Karpas-422 (cell line): ENCODE results near the gene OSR1. TPM values are rescaled to one million over a fixed set of nuclear protein-coding genes. Genes with fewer than 3 reads are reported as not detected.

Experiments used
- DNase-seq: peaks from one replicate; pipeline ENCODE4 v3.0.0-alpha.2; 2015
- H2AFZ ChIP-seq: fragments of 200-600 bp; sonication (generic); 2 replicates; pipeline ENCODE4 v1.6.1; 2014; ENCODE audit warnings: antibody characterized with exemption, low read length, mixed read lengths
- H3K27ac ChIP-seq: fragments of 200-600 bp; sonication (generic); 2 replicates; pipeline ENCODE4 v1.5.1; 2014; ENCODE audit warnings: mild to moderate bottlenecking, low read length, moderate library complexity
- H3K27me3 ChIP-seq: fragments of 200-600 bp; sonication (generic); 2 replicates; pipeline ENCODE4 v1.6.1; 2014; ENCODE audit warnings: low read length, mixed read lengths
- H3K36me3 ChIP-seq: fragments of 200-600 bp; sonication (generic); 2 replicates; pipeline ENCODE4 v1.6.1; 2014; ENCODE audit warnings: low read length, mixed read lengths; ENCODE audit not compliant: insufficient read depth
- H3K4me1 ChIP-seq: fragments of 200-600 bp; sonication (generic); 2 replicates; pipeline ENCODE4 v1.6.1; 2014; ENCODE audit warnings: mild to moderate bottlenecking, low read length, mixed read lengths
- H3K4me2 ChIP-seq: fragments of 200-600 bp; sonication (generic); 2 replicates; pipeline ENCODE4 v1.6.1; 2014; ENCODE audit warnings: low read length, low read depth, mild to moderate bottlenecking; ENCODE audit not compliant: poor library complexity, severe bottlenecking
- H3K4me3 ChIP-seq: fragments of 200-600 bp; sonication (generic); 2 replicates; pipeline ENCODE4 v1.5.1; 2014; ENCODE audit warnings: mild to moderate bottlenecking, antibody characterized with exemption, low read length, mixed read lengths
- H3K79me2 ChIP-seq: fragments of 200-600 bp; sonication (generic); 2 replicates; pipeline ENCODE4 v1.6.1; 2014; ENCODE audit warnings: mild to moderate bottlenecking, low read length, mixed read lengths
- H3K9ac ChIP-seq: fragments of 200-600 bp; sonication (generic); 2 replicates; pipeline ENCODE4 v1.6.0; 2014; ENCODE audit warnings: low read length
- H3K9me2 ChIP-seq: fragments of 200-600 bp; sonication (generic), shearing (Covaris generic); replicated peaks from 2 replicates; pipeline ENCODE4 v1.6.0; 2014; ENCODE audit warnings: mild to moderate bottlenecking, low read length, moderate library complexity; ENCODE audit not compliant: insufficient read depth
- H3K9me3 ChIP-seq: fragments of 300-700, 200-600 bp; sonication (generic); 2 replicates; pipeline ENCODE4 v1.6.1; 2014; ENCODE audit warnings: low read length, mixed read lengths
- H4K20me1 ChIP-seq: fragments of 200-600 bp; sonication (generic); 2 replicates; pipeline ENCODE4 v1.6.1; 2014; ENCODE audit warnings: mild to moderate bottlenecking, antibody characterized with exemption, low read length, low read depth; ENCODE audit not compliant: insufficient read depth
- total RNA-seq: library from RNA; depleted of rRNA; stranded (reverse); fragments of >200 nt; shearing (Covaris generic); gene quantifications from 2 replicates; pipeline ENCODE4 v1.2.3, GENCODE V29; 2014; ENCODE audit warnings: low replicate concordance

OSR1 gene
- total RNA-seq, 1 experiment from 2014 or later, result not detected

GRCh38 chr2:19362094-19362754 lies 3.8 kb upstream of the OSR1 start:
- no peaks in the 10 kb centered on the region for H4K20me1 ChIP-seq
- H3K4me3 ChIP-seq, result peak overlapping the region; percentile 49
- no peaks in the 10 kb centered on the region for H3K79me2 ChIP-seq
- peak overlapping the region; percentile 34; the same call in 1 of the 2 replicates for H2AFZ ChIP-seq
- H3K27me3 ChIP-seq, result no peaks in the 10 kb centered on the region
- peaks cover 10% of the 10 kb centered on the region for H3K4me1 ChIP-seq
- DNase-seq, result no peak
- no peaks in the 10 kb centered on the region for H3K36me3 ChIP-seq
- H3K4me2 ChIP-seq, result peak overlapping the region; percentile 51
- peak overlapping the region; percentile 27 for H3K9ac ChIP-seq
- H3K27ac ChIP-seq, result no peak overlapping the region
- no peaks in the 10 kb centered on the region for H3K9me2 ChIP-seq
- H3K9me3 ChIP-seq, result no peaks in the 10 kb centered on the region

GRCh38 chr2:19361325-19361990 lies 3.0 kb upstream of the OSR1 start:
- H3K4me3 ChIP-seq, result no peak overlapping the region
- H3K4me2 ChIP-seq, result peak overlapping the region; percentile 51
- no peaks in the 10 kb centered on the region for H3K27me3 ChIP-seq
- H4K20me1 ChIP-seq, result no peaks in the 10 kb centered on the region
- no peaks in the 10 kb centered on the region for H3K36me3 ChIP-seq
- no peak overlapping the region for H3K9ac ChIP-seq
- H3K79me2 ChIP-seq, result no peaks in the 10 kb centered on the region
- H3K9me2 ChIP-seq, result no peaks in the 10 kb centered on the region
- no peak overlapping the region for H2AFZ ChIP-seq
- no peak overlapping the region for H3K27ac ChIP-seq
- H3K9me3 ChIP-seq, result no peaks in the 10 kb centered on the region
- no peak for DNase-seq
- H3K4me1 ChIP-seq, result peaks cover 10% of the 10 kb centered on the region

GRCh38 chr2:19360966-19361321 lies 2.5 kb upstream of the OSR1 start:
- H3K4me3 ChIP-seq, result no peak overlapping the region
- H3K9me2 ChIP-seq, result no peaks in the 10 kb centered on the region
- no peak for DNase-seq
- H2AFZ ChIP-seq, result no peak overlapping the region
- H3K9ac ChIP-seq, result no peak overlapping the region
- no peaks in the 10 kb centered on the region for H3K79me2 ChIP-seq
- no peaks in the 10 kb centered on the region for H4K20me1 ChIP-seq
- H3K4me1 ChIP-seq, result peaks cover 10% of the 10 kb centered on the region
- no peaks in the 10 kb centered on the region for H3K36me3 ChIP-seq
- no peaks in the 10 kb centered on the region for H3K9me3 ChIP-seq
- no peak overlapping the region for H3K4me2 ChIP-seq
- no peaks in the 10 kb centered on the region for H3K27me3 ChIP-seq
- H3K27ac ChIP-seq, result no peak overlapping the region

- Histone ChIP-seq H3K4me2 (no peak overlapping the region), H3K9me2 (no peaks in the 10 kb centered on the region), H3K27me3 (no peaks in the 10 kb centered on the region), H3K9ac (no peak overlapping the region), H3K4me1 (peaks cover 10% of the 10 kb centered on the region), H3K27ac (no peak overlapping the region), H3K79me2 (no peaks in the 10 kb centered on the region), H3K4me3 (no peak overlapping the region), H4K20me1 (no peaks in the 10 kb centered on the region), H2AFZ (no peak overlapping the region), H3K36me3 (no peaks in the 10 kb centered on the region), H3K9me3 (no peaks in the 10 kb centered on the region)
- DNase-seq, result no peak
These were observed 2.0 kb upstream of the OSR1 start for GRCh38 chr2:19360266-19360965.

- no peak for DNase-seq
- Histone ChIP-seq H3K9me3 (no peaks in the 10 kb centered on the region), H3K9me2 (no peaks in the 10 kb centered on the region)
These were observed 1.0 kb upstream of the OSR1 start for GRCh38 chr2:19359456-19359855.

GRCh38 chr2:19359021-19359357 lies 566 bp upstream of the OSR1 start:
- H3K9ac ChIP-seq, result no peak overlapping the region

More at GRCh38 chr2:19359456-19359855, 1.0 kb upstream of the OSR1 start:
- Histone ChIP-seq H3K9ac (no peak overlapping the region), H3K4me1 (peaks cover 10% of the 10 kb centered on the region), H3K27me3 (no peaks in the 10 kb centered on the region), H4K20me1 (no peaks in the 10 kb centered on the region), H2AFZ (no peak overlapping the region), H3K36me3 (no peaks in the 10 kb centered on the region), H3K4me2 (no peak overlapping the region), H3K79me2 (no peaks in the 10 kb centered on the region), H3K27ac (no peak overlapping the region), H3K4me3 (no peak overlapping the region)

DNA sequence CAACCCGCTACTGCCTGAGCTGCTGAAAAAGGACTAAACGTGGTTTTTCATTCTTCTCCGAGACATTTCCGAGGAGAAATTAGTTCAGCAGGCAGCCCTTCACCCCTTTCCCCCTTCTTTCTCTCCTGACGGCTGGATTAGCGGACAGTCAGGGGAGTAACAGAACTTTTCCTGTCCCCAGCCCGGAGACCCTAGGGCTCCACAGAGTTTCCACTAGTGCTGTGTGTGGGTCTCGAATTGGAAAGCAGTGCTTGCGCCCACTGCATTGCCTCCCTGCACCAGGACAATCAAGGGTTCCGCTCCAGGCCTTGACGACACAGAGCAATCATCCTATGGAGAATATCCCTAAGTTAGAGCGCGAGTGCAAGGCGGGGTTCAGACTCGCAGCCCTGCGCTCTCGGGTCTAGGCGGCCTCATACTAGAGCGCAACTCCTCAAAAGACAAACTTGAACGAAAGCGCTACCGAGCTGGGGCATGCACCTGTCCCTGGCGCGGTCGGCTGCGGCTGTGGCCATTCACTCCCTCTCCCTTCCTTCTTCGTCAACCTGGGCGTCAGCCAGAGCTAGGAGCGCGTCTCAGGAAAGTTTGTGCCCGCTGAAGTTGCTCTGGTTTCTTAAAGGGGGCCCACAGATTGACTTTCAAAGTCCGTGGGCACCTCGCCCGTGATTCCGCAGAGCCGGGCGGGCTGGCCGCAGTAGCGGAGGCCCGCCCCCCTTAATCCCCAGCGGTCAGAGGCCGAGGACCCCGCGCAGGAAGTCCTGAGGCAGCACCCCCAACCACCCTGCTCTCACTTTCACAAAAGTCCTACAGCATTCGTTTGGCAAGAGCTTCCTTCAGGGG lies 801 bp downstream of the OSR1 start:
- Histone ChIP-seq H3K79me2 (no peaks in the 10 kb centered on the region), H3K27ac (no peak overlapping the region), H2AFZ (no peak overlapping the region), H3K36me3 (no peaks in the 10 kb centered on the region), H3K4me2 (no peak overlapping the region), H3K9me3 (no peaks in the 10 kb centered on the region), H4K20me1 (no peaks in the 10 kb centered on the region), H3K9ac (no peak overlapping the region), H3K9me2 (no peaks in the 10 kb centered on the region), H3K27me3 (no peaks in the 10 kb centered on the region), H3K4me1 (peaks cover 8% of the 10 kb centered on the region), H3K4me3 (no peak overlapping the region)
- DNase-seq, result no peak

More at GRCh38 chr2:19359021-19359357, 566 bp upstream of the OSR1 start:
- H3K27me3 ChIP-seq, result no peaks in the 10 kb centered on the region
- no peak overlapping the region for H3K27ac ChIP-seq
- H3K79me2 ChIP-seq, result no peaks in the 10 kb centered on the region
- no peaks in the 10 kb centered on the region for H4K20me1 ChIP-seq
- H3K36me3 ChIP-seq, result no peaks in the 10 kb centered on the region
- no peak overlapping the region for H3K4me3 ChIP-seq
- H3K9me2 ChIP-seq, result no peaks in the 10 kb centered on the region
- peaks cover 10% of the 10 kb centered on the region for H3K4me1 ChIP-seq
- no peaks in the 10 kb centered on the region for H3K9me3 ChIP-seq
- no peak overlapping the region for H3K4me2 ChIP-seq
- H2AFZ ChIP-seq, result no peak overlapping the region
- no peak for DNase-seq
